Left ventricle myocardium inferior (tissue), 1 donor: Measurements from ENCODE around the gene CD33. TPM values are rescaled to one million over a fixed set of nuclear protein-coding genes. Genes with fewer than 3 reads are reported as not detected.

Experiments
- DNase-seq: peaks from one replicate; pipeline ENCODE4 v3.0.0-alpha.2; 2020
- H3K27ac ChIP-seq: fragments of 200-600 bp; replicated peaks from 2 replicates; pipeline ENCODE4 v1.8.0; 2021
- H3K27me3 ChIP-seq: fragments of 200-600 bp; 2 replicates; pipeline ENCODE4 v1.8.0; 2021; ENCODE audit warnings: low read depth
- H3K36me3 ChIP-seq: fragments of 200-600 bp; 2 replicates; pipeline ENCODE4 v1.8.0; 2021
- H3K4me1 ChIP-seq: fragments of 200-600 bp; 2 replicates; pipeline ENCODE4 v1.8.0; 2021
- H3K4me3 ChIP-seq: fragments of 200-600 bp; 2 replicates; pipeline ENCODE4 v1.8.0; 2021; ENCODE audit warnings: mild to moderate bottlenecking, moderate library complexity
- H3K9me3 ChIP-seq: fragments of 200-600 bp; replicated peaks from 2 replicates; pipeline ENCODE4 v1.8.0; 2021
- intact Hi-C: fragments of 100-400 bp; cut with micrococcal nuclease; formaldehyde crosslinking; loops from one replicate; pipeline ENCODE4 v1.11.0; 2022
- total RNA-seq: library from RNA; stranded (reverse); fragmentation: NEBNext Ultra II Directional; extraction: Animal tissue kit (Norgen Biotek cat#: 25700); gene quantifications from one replicate; pipeline ENCODE4 v1.2.1, GENCODE V29; 2021
- TF ChIP-seq, protein P1 (sequence below): fragments of 200-600 bp; IDR thresholded peaks from 2 replicates; pipeline ENCODE4 v1.8.0; 2021; ENCODE audit warnings: antibody characterized with exemption, mild to moderate bottlenecking, borderline replicate concordance
- donor health status: DM: no; HTN: yes; CAD: no; lungs with severe emphysema.

Gene CD33
- total RNA-seq, 1 donor from 2014 or later = 3.0 TPM

DNA sequence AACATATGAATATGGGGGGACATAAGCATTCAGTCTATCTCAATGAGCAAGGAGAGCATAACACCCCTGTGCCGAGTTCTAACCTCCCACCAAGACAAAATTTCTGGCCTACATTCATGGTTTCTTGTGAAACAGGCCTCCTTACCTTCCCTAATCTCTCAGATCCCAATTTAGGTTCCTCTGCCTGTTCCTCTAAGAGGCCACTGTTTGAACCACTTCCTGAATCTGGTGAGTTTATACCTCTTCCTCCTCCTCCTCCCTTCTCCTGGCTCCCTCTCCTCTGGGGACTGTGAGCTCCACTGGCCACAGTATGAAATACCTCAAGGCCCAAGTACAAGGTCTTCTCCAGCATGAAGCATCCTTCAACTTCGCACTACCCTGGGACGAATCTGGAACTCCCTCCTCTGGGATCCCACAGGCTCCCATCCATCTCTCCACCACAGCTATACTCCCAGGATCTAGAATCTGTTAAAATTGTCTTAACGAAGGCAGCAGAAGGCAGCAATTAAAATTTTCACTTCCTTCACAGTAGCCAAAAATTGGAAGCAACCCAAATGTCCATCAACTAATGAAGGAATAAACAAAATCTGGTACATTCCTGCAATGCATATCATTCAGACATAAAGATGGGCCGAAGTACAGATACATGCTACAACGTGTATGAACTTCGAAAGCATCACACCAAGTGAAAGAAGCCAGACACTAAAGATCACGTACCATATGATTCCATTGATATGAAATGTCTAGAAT, 18.2 kb downstream of the CD33 start:
- TF ChIP-seq, protein P1, sequence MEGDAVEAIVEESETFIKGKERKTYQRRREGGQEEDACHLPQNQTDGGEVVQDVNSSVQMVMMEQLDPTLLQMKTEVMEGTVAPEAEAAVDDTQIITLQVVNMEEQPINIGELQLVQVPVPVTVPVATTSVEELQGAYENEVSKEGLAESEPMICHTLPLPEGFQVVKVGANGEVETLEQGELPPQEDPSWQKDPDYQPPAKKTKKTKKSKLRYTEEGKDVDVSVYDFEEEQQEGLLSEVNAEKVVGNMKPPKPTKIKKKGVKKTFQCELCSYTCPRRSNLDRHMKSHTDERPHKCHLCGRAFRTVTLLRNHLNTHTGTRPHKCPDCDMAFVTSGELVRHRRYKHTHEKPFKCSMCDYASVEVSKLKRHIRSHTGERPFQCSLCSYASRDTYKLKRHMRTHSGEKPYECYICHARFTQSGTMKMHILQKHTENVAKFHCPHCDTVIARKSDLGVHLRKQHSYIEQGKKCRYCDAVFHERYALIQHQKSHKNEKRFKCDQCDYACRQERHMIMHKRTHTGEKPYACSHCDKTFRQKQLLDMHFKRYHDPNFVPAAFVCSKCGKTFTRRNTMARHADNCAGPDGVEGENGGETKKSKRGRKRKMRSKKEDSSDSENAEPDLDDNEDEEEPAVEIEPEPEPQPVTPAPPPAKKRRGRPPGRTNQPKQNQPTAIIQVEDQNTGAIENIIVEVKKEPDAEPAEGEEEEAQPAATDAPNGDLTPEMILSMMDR = no peak

DNA sequence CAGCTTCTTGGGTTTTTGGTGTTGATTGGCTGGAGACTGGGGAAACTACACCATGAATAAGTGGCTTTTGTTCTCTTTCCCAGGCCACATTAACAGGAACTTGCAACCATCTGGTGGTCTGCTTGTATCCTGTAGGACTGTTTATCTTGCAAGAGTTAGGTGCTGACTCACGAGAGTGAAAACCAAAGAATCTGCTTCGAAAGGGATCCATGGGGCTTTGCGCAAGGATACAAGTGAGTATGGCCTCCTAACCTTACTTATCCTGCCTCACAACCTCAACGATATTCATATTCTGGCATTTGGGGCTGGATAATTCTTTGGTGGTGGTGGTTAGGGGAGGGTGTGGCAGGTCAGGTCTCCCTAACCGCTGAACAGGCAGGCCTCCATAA, 21.3 kb downstream of the CD33 start:
- Histone ChIP-seq H3K9me3 (no peaks in the 10 kb centered on the region), H3K27me3 (peaks cover 64% of the 10 kb centered on the region), H3K27ac (no peak overlapping the region), H3K36me3 (no peaks in the 10 kb centered on the region), H3K4me3 (no peak overlapping the region), H3K4me1 (no peaks in the 10 kb centered on the region)
- TF ChIP-seq, protein P1 = no peak
- DNase-seq = no peak
- intact Hi-C loops = no loop called here

More for the DNA sequence above, 18.2 kb downstream of the CD33 start:
- no peak for DNase-seq
- no peaks in the 10 kb centered on the region for H3K4me1 ChIP-seq
- H3K27me3 ChIP-seq = peaks cover 71% of the 10 kb centered on the region
- no peak overlapping the region for H3K4me3 ChIP-seq
- H3K27ac ChIP-seq = no peak overlapping the region
- intact Hi-C loops = no loop called here
- no peaks in the 10 kb centered on the region for H3K9me3 ChIP-seq
- H3K36me3 ChIP-seq = no peaks in the 10 kb centered on the region

DNA sequence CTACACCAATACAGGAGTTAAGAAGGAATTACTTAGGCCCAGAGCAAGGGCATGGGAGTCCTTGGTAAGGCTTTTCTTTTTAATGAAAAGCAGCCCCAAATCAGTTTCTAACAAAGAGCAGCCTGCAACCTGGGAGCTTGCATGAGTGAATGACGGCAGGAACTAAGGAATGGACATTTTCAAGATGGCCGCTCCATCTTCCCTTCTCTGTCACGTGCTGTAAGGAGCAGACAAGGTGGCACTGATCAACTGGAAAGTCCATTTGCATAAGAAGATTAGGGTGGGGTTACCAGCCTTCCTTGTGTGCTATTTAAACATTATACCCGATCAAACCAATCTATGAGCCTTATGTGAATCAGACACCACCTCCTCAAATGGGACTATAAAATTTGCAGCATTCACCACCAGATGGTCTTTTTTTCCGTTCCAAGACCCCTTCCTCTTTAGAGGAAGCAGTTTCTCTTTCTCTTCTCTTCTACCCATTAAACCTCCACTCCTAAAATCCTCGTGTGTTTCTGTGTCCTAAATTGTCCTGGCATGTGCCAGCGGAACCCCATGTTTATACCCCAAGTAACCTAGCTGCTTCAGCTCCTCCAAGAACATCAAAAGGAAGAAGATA, 23.2 kb downstream of the CD33 start:
- H3K36me3 ChIP-seq = no peaks in the 10 kb centered on the region
- no peak for DNase-seq
- TF ChIP-seq, protein P1 = no peak
- H3K9me3 ChIP-seq = no peaks in the 10 kb centered on the region
- H3K4me3 ChIP-seq = no peak overlapping the region
- H3K27me3 ChIP-seq = peaks cover 52% of the 10 kb centered on the region
- H3K27ac ChIP-seq = no peak overlapping the region
- H3K4me1 ChIP-seq = no peaks in the 10 kb centered on the region
- intact Hi-C loops = no loop called here

DNA sequence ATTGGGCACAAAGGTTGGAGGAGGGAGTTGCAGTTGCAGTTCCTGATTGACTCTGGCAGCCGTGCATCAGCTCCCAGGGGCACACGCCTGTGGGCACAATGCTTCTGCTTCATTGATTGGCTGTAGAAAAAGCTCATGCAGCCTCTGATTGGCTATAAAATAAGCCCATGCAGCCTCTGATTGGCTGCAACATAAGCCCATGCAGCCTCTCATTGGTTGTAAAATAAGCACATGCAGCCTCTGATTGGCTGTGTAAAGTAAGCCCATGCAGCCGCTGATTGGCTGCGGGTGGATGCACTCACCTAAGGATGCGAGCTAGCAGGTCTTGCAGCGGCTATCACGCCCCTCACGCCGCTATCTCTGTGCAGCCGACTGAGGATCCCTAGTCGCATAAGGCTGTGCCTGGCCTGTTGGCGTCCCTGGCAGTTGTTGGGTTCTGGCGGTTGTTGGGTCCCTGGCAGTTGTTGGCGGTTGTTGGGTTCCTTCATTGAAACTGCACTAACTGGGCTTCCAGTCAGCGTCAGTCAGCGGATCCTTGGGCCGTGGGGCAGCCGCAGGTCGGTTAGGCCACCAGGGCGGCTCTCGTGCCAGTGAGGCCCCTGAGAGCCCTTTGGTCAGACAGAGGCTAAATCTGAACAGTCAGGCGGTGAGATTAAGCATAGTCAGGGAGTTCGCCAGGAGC, 26.0 kb downstream of the CD33 start, which contains the start of gene SIGLECL1:
TSS of gene SIGLECL1 (plus strand) at position 295 of the 682 bp plus-strand sequence. CDS start 12,993 bp downstream, outside the sequence.
- H3K27ac ChIP-seq = no peak within 1 kb of the TSS
- H3K36me3 ChIP-seq = no peaks in the 10 kb centered on the region
- peaks cover 54% of the 10 kb centered on the region for H3K27me3 ChIP-seq
- H3K4me3 ChIP-seq = no peak within 1 kb of the TSS
- no peak for DNase-seq
- intact Hi-C loops = no loop called here
- TF ChIP-seq, protein P1 = no peak
- no peaks in the 10 kb centered on the region for H3K4me1 ChIP-seq
- peaks cover 4% of the 10 kb centered on the region for H3K9me3 ChIP-seq

DNA sequence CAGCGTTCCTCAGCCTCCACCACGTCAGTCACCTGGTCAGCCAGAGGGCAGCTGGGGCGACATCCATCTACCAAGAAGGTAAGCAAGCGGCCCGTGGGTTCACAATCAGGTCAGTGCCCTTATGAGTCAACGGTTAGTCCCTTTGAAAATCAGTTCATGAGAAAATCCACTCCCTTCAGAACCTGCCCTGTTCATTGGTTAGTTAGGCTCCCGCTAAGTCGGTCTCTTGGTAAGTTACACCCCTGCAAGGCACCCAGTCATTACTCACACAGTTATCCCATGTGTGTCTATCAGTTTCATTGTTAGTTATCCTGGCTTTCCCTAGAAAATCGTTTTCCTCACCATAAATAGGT, 26.6 kb downstream of the CD33 start:
- peaks cover 4% of the 10 kb centered on the region for H3K9me3 ChIP-seq
- H3K4me1 ChIP-seq = no peaks in the 10 kb centered on the region
- H3K27me3 ChIP-seq = peaks cover 52% of the 10 kb centered on the region
- intact Hi-C loops = no loop called here
- no peak overlapping the region for H3K27ac ChIP-seq
- H3K36me3 ChIP-seq = no peaks in the 10 kb centered on the region
- no peak overlapping the region for H3K4me3 ChIP-seq
- TF ChIP-seq, protein P1 = no peak
- DNase-seq = no peak
